Hepatic stellate cell (primary cell): ENCODE results near the gene DLD.
"Not testable (repeated sequence)": the region's sequence is repeated elsewhere in the genome, so short reads cannot be mapped to it uniquely, and the experiment has no call there.

Experiments
- DNase-seq: peaks from one replicate; pipeline ENCODE4 v3.0.0; 2011; ENCODE audit warnings: low spot score

Gene DLD

GRCh38 chr7:107945332-107945731 lies 54.3 kb downstream of the DLD start:
- no peak for DNase-seq

GRCh38 chr7:107946451-107946850 lies 55.5 kb downstream of the DLD start:
- DNase-seq: no peak

GRCh38 chr7:107946881-107947280 lies 55.9 kb downstream of the DLD start:
- no peak for DNase-seq

- peak; percentile 89 for DNase-seq
Measured at GRCh38 chr7:107948645-107949442, 57.9 kb downstream of the DLD start.

GRCh38 chr7:107949443-107949935 lies 58.5 kb downstream of the DLD start:
- no peak for DNase-seq

- DNase-seq: no peak
Measured at GRCh38 chr7:107951172-107951787, 60.3 kb downstream of the DLD start.

- DNase-seq: no peak
Measured at GRCh38 chr7:107951896-107952295, 60.9 kb downstream of the DLD start.

GRCh38 chr7:107953265-107953923 lies 62.4 kb downstream of the DLD start:
- DNase-seq: no peak

GRCh38 chr7:107953924-107954303 lies 62.9 kb downstream of the DLD start:
- no peak for DNase-seq

- no peak for DNase-seq
Measured at GRCh38 chr7:107955394-107955793, 64.4 kb downstream of the DLD start.

GRCh38 chr7:107956950-107957349 lies 66.0 kb downstream of the DLD start:
- not testable (repeated sequence) for DNase-seq

GRCh38 chr7:107957436-107957835 lies 66.5 kb downstream of the DLD start:
- DNase-seq: no peak

- DNase-seq: no peak
Measured at GRCh38 chr7:107958764-107959526, 68.0 kb downstream of the DLD start.

- DNase-seq: no peak
Measured at GRCh38 chr7:107959527-107959898, 68.5 kb downstream of the DLD start.

GRCh38 chr7:107960272-107960671 lies 69.3 kb downstream of the DLD start:
- no peak for DNase-seq

- no peak for DNase-seq
Measured at GRCh38 chr7:107961405-107961804, 70.4 kb downstream of the DLD start.

GRCh38 chr7:107962817-107963216 lies 71.8 kb downstream of the DLD start:
- DNase-seq: no peak

- DNase-seq: no peak
Measured at GRCh38 chr7:107964510-107964909, 73.5 kb downstream of the DLD start.

- DNase-seq: peak; percentile 70
Measured at GRCh38 chr7:107966711-107967110, 75.7 kb downstream of the DLD start.

- no peak for DNase-seq
Measured at GRCh38 chr7:107967420-107967819, 76.4 kb downstream of the DLD start.

- DNase-seq: no peak
Measured at GRCh38 chr7:107968449-107968848, 77.5 kb downstream of the DLD start.

- no peak for DNase-seq
Measured at GRCh38 chr7:107969856-107970255, 78.9 kb downstream of the DLD start.
